Anterior cingulate cortex (tissue), 58 donors: ENCODE data around the gene PTCH2.
A peak's percentile ranks its signal among the peaks of the same experiment; 100 is the strongest.
"Not testable (repeated sequence)": the region's sequence is repeated elsewhere in the genome, so short reads cannot be mapped to it uniquely, and the experiment has no call there.

Experiments
- DNase-seq, 58 donors: peaks; one replicate each; lab custom pipeline; 2025; lab: John Stamatoyannopoulos, UW

The PTCH2 gene

GRCh38 chr1:44821240-44821715 is 21.8 kb downstream of the PTCH2 start:
- DNase-seq = no peak

GRCh38 chr1:44820328-44821239 is 22.5 kb downstream of the PTCH2 start:
- DNase-seq = no peak

- peak in 54 of 58 donors; percentile 18 to 80 (median 55) for DNase-seq
Observed at GRCh38 chr1:44819608-44820327, 23.3 kb downstream of the PTCH2 start.

GRCh38 chr1:44819196-44819607 is 23.9 kb downstream of the PTCH2 start:
- no peak for DNase-seq

DNA sequence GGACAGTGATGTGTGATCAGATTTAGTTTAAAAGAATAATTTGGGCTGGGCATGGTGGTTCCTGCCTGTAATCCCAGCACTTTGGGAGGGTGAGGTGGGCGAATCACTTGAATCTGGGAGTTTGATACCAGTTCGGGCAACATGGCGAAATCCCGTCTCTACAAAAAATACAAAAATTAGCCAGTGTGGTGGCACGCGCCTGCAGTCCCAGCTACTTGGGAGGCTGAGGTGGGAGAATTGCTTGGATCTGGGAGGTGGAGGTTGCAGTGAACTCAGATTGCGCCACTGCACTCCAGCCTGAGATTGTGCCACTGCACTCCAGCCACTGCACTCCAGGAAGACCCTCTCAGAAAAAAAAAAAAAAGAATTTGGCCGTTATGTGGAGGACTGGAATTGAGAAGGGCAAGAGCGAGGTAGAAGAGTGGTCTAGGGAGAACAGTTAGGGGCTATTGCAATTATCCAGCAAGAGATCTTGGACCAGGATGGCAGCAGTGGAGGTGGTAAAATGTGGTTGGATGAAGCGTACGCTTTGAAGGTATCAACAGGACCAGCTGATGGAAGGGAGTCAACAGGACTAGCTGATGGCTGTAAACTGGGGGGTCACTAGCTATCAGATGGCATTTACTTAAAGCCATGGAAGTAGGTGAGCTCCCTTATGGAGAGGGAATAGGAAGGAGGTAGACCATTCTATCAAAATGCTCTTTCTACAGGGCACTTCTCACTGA is 25.1 kb downstream of the PTCH2 start:
- no peak for DNase-seq

- no peak for DNase-seq
Observed at GRCh38 chr1:44817307-44817706, 25.7 kb downstream of the PTCH2 start.

- DNase-seq = not testable (repeated sequence)
Observed at GRCh38 chr1:44815926-44816325, 27.1 kb downstream of the PTCH2 start.

DNA sequence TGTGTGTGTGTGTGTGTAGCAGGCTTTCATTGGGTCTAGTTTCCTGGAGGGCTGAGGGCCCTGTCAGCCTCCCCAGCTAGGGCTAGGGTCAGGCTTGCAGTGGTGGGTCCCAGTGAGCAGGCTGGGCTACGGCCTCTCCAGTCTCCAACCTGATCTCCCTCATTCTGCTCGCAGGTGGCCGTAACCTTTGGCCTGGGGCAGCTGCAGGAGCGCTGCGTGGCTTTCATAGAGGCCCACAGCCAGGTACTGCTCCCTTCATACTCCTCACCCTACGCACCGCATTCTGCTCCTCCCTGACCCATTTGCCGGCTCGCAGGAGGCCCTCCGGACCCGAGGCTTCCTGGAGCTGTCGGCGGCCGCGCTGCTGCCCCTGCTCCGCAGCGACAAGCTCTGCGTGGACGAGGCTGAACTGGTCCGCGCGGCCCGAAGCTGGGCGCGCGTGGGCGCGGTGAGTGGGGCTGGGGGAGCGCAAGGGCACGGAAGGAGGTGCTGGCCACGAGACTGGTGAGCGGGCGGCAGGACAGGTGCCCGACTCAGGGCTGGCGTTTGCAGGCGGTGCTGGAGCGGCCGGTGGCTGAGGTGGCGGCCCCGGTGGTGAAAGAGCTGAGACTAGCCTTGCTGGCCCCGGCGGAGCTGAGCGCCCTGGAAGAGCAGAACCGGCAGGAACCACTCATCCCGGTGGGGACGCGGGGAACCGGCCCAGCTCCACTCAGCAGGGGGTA is 30.1 kb downstream of the PTCH2 start:
- DNase-seq = peak in 13 of 58 donors; percentile 48 to 72 (median 61)

GRCh38 chr1:44811234-44811633 is 31.8 kb downstream of the PTCH2 start:
- no peak for DNase-seq

DNA sequence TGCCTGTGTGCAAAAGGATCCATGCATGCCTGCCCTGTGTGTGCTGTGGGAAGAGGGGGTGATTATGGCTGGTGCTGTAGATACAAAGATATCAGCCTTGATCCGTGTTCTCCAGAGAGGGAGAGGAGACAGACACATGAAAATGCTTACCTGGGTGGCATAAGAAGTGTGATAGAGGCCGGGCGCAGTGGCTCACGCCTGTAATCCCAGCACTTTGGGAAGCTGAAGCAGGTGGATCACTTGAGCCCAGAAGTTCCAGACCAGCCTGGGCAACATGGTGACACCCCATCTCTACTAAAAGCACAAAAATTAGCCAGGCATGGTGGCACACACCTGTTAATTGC is 32.3 kb downstream of the PTCH2 start:
- not testable (repeated sequence) for DNase-seq

DNA sequence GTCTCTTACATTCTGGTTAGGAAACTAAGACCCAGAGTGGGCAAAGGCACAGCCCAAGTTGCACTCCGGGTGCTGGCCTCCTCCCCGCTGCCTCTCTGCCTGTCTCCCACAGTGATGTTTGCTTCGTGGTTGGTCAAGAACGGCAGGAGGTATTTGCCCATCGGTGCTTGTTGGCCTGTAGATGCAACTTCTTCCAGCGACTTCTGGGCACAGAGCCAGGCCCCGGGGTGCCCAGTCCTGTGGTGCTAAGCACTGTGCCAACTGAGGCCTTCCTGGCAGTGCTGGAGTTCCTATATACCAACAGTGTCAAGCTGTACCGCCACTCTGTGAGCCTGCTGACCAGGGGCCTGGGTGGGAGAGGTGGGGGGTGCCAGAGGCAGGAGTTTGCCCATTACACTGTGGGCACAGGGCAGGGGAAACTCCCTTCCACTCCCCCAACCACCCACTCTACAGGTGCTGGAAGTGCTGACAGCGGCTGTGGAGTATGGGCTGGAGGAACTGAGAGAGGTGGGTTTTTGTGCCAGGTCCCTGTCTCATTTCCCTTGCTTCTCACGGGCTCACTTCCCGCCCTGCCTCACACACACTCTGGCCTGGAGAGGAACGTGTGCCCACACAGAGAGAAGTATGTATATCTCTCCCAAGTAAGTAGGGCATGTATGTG is 32.8 kb downstream of the PTCH2 start:
- DNase-seq = peak in 16 of 58 donors; percentile 11 to 63 (median 30)

- DNase-seq = peak in 6 of 58 donors; percentile 19 to 47 (median 38)
Observed at GRCh38 chr1:44808938-44809917, 33.8 kb downstream of the PTCH2 start.

DNA sequence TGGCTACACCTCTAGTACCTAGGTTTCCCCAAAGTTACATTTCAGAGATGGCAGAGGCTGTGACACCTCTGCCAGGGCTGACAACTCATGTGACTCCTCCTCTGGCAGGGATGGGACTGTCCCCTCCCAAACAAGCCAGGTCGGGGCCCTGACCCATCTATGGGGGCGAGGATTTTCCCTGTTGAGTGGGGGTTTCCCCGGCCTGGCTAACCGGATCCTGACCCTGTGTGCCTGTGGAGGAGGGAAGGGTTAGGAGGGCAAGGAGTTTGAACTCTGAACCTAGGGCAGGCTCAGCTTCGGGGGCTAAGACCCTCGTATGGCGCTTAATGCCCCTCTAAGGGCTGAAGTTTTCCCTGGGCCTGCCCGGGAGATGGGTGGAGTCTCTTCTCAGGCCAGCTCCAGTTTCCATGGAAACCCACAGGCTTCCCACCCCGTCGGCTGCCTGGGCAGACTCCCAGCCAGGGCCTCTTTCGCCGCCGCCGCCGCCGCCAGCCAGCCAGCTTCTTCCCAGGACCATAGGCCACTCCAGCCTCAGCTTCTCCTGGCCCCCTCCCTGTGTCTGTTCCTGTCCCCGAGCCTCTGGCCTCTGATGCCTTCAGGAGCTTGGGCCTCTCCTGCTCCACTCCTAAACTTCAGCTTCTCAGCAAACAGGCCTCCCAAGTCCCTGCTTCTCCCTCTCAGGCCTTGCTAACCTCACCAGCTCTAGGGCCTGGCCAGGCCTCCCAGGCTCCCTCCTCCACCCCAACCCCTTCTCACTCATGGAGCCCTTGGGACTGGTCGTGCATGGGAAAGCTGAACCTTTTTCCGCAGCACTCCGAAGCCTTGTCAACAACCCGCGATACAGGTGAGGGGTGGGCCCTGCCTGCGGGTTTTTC is 34.8 kb downstream of the PTCH2 start, which contains the start of gene BTBD19:
TSS of gene BTBD19 (plus strand) at position 461 of the 875 bp plus-strand sequence. CDS start at position 759, 298 bp downstream.
- peak in 54 of 58 donors; percentile 18 to 87 (median 70) for DNase-seq

GRCh38 chr1:44807364-44808062 is 35.5 kb downstream of the PTCH2 start:
- DNase-seq = peak in 53 of 58 donors; percentile 17 to 90 (median 63)

DNA sequence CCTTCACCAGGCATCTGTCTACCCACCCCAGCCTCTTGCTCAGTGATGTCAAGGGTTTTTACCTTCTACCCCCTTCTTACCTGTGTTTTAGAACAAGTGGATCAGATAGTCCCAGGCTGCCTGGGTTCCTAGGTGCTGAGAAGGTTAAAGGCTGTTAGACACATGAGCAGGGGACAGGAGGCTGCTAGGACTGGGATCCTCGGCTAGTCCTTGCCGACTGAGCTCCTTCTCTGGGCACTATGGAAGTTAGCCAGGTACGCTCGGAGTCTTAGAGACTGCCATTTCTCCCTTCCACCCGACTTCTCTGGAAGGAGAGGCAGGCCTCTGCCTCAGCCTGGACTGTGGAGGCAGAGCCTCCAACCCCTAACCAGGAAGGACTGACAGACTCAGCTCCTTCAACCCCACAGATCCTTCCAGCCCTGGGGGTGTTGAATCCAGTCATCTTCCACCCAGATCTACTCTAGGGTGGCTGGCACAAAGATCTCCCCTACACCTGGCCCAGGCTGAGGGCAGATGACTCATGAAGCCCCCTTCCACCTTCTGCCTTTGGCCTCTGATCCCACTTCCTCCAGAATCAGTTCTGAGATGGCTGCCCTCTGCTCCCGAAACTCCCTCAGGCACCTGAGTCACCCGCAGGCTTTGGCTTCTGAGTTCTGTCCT is 36.2 kb downstream of the PTCH2 start, which contains the start of gene DYNLT4:
TSS of gene DYNLT4 (minus strand) at position 648 of the 660 bp plus-strand sequence. CDS start 683 bp downstream, outside the sequence.
- no peak for DNase-seq
